PFSK-1 (cell line): Measurements from ENCODE around the gene ARHGAP15.

ENCODE experiments used
- FOXP2 ChIP-seq: optimal IDR thresholded peaks from 2 replicates; pipeline ENCODE3; 2011; ENCODE audit warnings: borderline replicate concordance, control low read depth, inconsistent platforms; ENCODE audit not compliant: insufficient read depth; ENCODE audit errors: extremely low read length, extremely low read depth
- POLR2AphosphoS5 ChIP-seq: IDR thresholded peaks from 2 replicates; pipeline ENCODE4 v1.6.1; 2012; ENCODE audit warnings: low read depth, mild to moderate bottlenecking, control low read depth, low read length, moderate library complexity
- REST ChIP-seq, 2 experiments: IDR thresholded peaks; 2 replicates each; pipeline versions ENCODE4 v1.6.1 to v1.8.0; 2011 to 2012; ENCODE audit warnings: low read depth in 2 of 2, low read length in 2 of 2, control low read depth in 1 of 2, inconsistent platforms in 1 of 2, mild to moderate bottlenecking in 1 of 2, moderate library complexity in 1 of 2; ENCODE audit not compliant: insufficient read depth in 1 of 2
- SIN3A ChIP-seq: IDR thresholded peaks from 2 replicates; pipeline ENCODE4 v1.6.1; 2012; ENCODE audit warnings: mild to moderate bottlenecking, low read length, moderate library complexity, borderline replicate concordance; ENCODE audit not compliant: insufficient read depth
- TAF1 ChIP-seq: IDR thresholded peaks from 2 replicates; pipeline ENCODE4 v1.6.1; 2012; ENCODE audit warnings: low read length, control low read depth, borderline replicate concordance; ENCODE audit not compliant: insufficient read depth

The ARHGAP15 gene

GRCh38 chr2:143190431-143190830 lies 61.2 kb downstream of the ARHGAP15 start:
- TF ChIP-seq TAF1, result no peak
- no peak for TF ChIP-seq POLR2AphosphoS5
- TF ChIP-seq REST (IDR thresholded peaks at IDR 0.05; ENCODE audit: insufficient read depth in 1 of 2, low read depth in 2 of 2, low read length in 2 of 2), result no peak
- TF ChIP-seq FOXP2, result no peak
- TF ChIP-seq SIN3A, result no peak

- TF ChIP-seq POLR2AphosphoS5, result no peak
- TF ChIP-seq TAF1, result no peak
Measured at GRCh38 chr2:143192106-143192505, 62.9 kb downstream of the ARHGAP15 start.

GRCh38 chr2:143192716-143193115 lies 63.5 kb downstream of the ARHGAP15 start:
- no peak for TF ChIP-seq TAF1
- no peak for TF ChIP-seq REST (IDR thresholded peaks at IDR 0.05; ENCODE audit: insufficient read depth in 1 of 2, low read depth in 2 of 2, low read length in 2 of 2)
- no peak for TF ChIP-seq SIN3A
- no peak for TF ChIP-seq FOXP2
- no peak for TF ChIP-seq POLR2AphosphoS5

GRCh38 chr2:143193121-143193520 lies 63.9 kb downstream of the ARHGAP15 start:
- TF ChIP-seq POLR2AphosphoS5 (no peak), FOXP2 (no peak), SIN3A (no peak), TAF1 (no peak), REST (IDR thresholded peaks at IDR 0.05; ENCODE audit: insufficient read depth in 1 of 2, low read depth in 2 of 2, low read length in 2 of 2) (no peak)

GRCh38 chr2:143195511-143195910 lies 66.3 kb downstream of the ARHGAP15 start:
- no peak for TF ChIP-seq POLR2AphosphoS5
- TF ChIP-seq SIN3A, result no peak
- no peak for TF ChIP-seq FOXP2
- no peak for TF ChIP-seq TAF1
- no peak for TF ChIP-seq REST (IDR thresholded peaks at IDR 0.05; ENCODE audit: insufficient read depth in 1 of 2, low read depth in 2 of 2, low read length in 2 of 2)
